Mucosa of descending colon (tissue), 3 donors: Measurements from ENCODE around the gene CLIC5. TPM values are rescaled to one million over a fixed set of nuclear protein-coding genes. Genes with fewer than 3 reads are reported as not detected.

Experiments
- ATAC-seq: fragments of 200-7000 bp; cut with Tn5 transposase; one replicate; pipeline ENCODE4 v1.9.1; 2020; ENCODE audit warnings: mild to moderate bottlenecking, moderate library complexity
- DNase-seq, 3 donors: peaks; one replicate each; pipeline ENCODE4 v3.0.0-alpha.2; 2020
- H3K36me3 ChIP-seq: fragments of 200-600 bp; one replicate; pipeline ENCODE4 v1.8.0; 2021; ENCODE audit warnings: low read depth, mild to moderate bottlenecking
- H3K4me1 ChIP-seq: fragments of 200-600 bp; one replicate; pipeline ENCODE4 v1.8.0; 2021; ENCODE audit warnings: low read depth, mild to moderate bottlenecking
- H3K4me3 ChIP-seq: fragments of 200-600 bp; one replicate; pipeline ENCODE4 v1.8.0; 2021; ENCODE audit warnings: mild to moderate bottlenecking
- H3K9me3 ChIP-seq: fragments of 200-600 bp; one replicate; pipeline ENCODE4 v1.8.0; 2021; ENCODE audit warnings: mild to moderate bottlenecking
- CTCF ChIP-seq: fragments of 200-600 bp; IDR thresholded peaks from one replicate; pipeline ENCODE4 v1.8.0; 2022; ENCODE audit warnings: antibody characterized with exemption, mild to moderate bottlenecking
- intact Hi-C, 2 donors: fragments of 100-400 bp; cut with DNase I in 1 of 2; cut with micrococcal nuclease in 1 of 2; formaldehyde crosslinking; loops; one replicate each; pipeline versions ENCODE4 v1.11.0 to v1.11.1; 2022; cut with DNase I, micrococcal nuclease
- total RNA-seq, 3 donors: library from RNA; stranded (reverse); fragmentation: NEBNext Ultra II Directional in 2 of 3; extraction: Animal tissue kit (Norgen Biotek cat#: 25700) in 2 of 3; gene quantifications; one replicate each; pipeline versions ENCODE4 v1.2.1 to v1.2.4, GENCODE V29; 2021 to 2023
- donor health status: DM: no; HTN: no; CAD: no; lungs with moderate emphysema.
- donor health status: DM: no; HTN: no; CAD: no.
- donor health status: DM: no; HTN: yes; CAD: no.

The CLIC5 gene
- total RNA-seq, 3 donors from 2014 or later, result 149 to 242 (median 215) TPM

GRCh38 chr6:46058951-46059350 lies 43.3 kb upstream of the CLIC5 start:
- no peak for DNase-seq
- intact Hi-C loops, result no loop called here
- Histone ChIP-seq H3K4me1 (peaks cover 44% of the 10 kb centered on the region), H3K9me3 (no peaks in the 10 kb centered on the region), H3K4me3 (no peak overlapping the region), H3K36me3 (no peaks in the 10 kb centered on the region)
- no peak for TF ChIP-seq CTCF
- ATAC-seq, result no peak

GRCh38 chr6:46057792-46058191 lies 42.1 kb upstream of the CLIC5 start:
- Histone ChIP-seq H3K36me3 (no peaks in the 10 kb centered on the region), H3K4me3 (no peak overlapping the region), H3K4me1 (peaks cover 51% of the 10 kb centered on the region), H3K9me3 (no peaks in the 10 kb centered on the region)
- ATAC-seq, result no peak
- intact Hi-C loops, result no loop called here
- TF ChIP-seq CTCF, result no peak
- no peak for DNase-seq

GRCh38 chr6:46056906-46057529 lies 41.4 kb upstream of the CLIC5 start:
- Histone ChIP-seq H3K9me3 (no peaks in the 10 kb centered on the region), H3K4me3 (no peak overlapping the region), H3K36me3 (no peaks in the 10 kb centered on the region), H3K4me1 (peaks cover 51% of the 10 kb centered on the region)
- no peak for TF ChIP-seq CTCF
- no peak for DNase-seq
- intact Hi-C loops, result no loop called here
- no peak for ATAC-seq

GRCh38 chr6:46054516-46054915 lies 38.9 kb upstream of the CLIC5 start:
- intact Hi-C loops, result no loop called here
- DNase-seq (peak in 2 of 3 donors; percentile 39 to 75), ATAC-seq (peak; percentile 66)
- H3K4me3 ChIP-seq, result no peak overlapping the region
- no peak for TF ChIP-seq CTCF
- H3K4me1 ChIP-seq, result peaks cover 48% of the 10 kb centered on the region
- H3K36me3 ChIP-seq, result no peaks in the 10 kb centered on the region
- H3K9me3 ChIP-seq, result no peaks in the 10 kb centered on the region

- no peak for TF ChIP-seq CTCF
- ATAC-seq, result peak; percentile 89
- Histone ChIP-seq H3K36me3 (no peaks in the 10 kb centered on the region), H3K9me3 (no peaks in the 10 kb centered on the region), H3K4me1 (peaks cover 48% of the 10 kb centered on the region), H3K4me3 (no peak overlapping the region)
- intact Hi-C loops, result no loop called here
- DNase-seq, result peak; percentile 56 to 79 (median 65)
These were observed 37.6 kb upstream of the CLIC5 start for GRCh38 chr6:46053039-46053933.
